Urothelium cell line (cell line): ENCODE results near the gene RASA3.

Experiments used
- DNase-seq: peaks from one replicate; pipeline ENCODE4 v3.0.0; 2011; ENCODE audit warnings: low spot score, mixed read lengths
- FAIRE-seq: peaks from 2 replicates; lab custom pipeline; 2011; peaks lifted over from hg19 to GRCh38; lab: Jason Lieb, UNC

Gene RASA3

DNA sequence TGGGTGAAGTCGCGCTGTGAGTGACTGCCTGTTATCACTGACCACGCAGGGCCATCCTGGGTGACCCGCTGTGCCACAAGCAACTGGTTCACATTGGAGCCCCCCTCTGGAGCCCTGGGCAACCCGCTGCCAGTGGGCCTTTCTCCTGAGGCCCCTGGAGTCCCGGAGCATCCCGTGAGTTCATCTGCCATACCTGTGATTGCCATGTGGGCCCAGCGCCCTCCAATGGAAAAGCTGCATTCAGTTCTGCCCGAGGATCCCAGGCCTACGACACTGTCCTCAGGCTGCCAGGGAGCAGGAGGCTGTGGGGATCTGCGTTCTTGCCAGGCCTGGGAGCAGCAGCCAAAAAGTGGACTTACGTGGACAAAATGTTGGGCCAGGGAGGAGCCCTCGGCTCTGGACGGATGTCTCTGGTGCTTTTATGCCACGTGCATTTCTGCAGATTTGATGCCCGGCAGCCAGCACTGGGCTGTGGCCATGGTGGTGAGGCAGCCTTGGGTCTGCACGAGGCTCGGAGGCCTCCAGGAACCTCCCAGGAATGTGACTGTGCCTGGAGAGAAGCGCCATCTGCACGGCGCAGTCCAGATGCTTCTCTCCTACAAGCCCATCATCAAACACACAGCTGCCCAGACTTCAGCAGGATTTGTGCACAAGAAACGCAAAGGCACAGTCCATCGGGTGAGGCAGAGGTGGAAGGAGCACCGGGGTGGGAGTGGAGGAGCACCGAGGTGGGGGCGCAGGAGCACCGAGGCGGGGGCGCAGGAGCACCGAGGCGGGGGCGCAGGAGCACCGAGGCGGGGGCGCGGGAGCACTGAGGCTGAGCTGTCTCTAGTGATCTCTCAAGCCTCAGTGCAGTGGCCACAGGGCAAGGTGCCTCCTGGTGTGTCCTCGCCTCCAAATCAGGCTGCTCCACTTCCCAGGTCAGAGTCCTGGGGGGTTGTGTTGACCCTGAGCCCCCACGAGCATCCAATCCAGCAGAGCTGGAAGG, 202.5 kb downstream of the RASA3 start:
- no peak for FAIRE-seq
- DNase-seq: no peak

DNA sequence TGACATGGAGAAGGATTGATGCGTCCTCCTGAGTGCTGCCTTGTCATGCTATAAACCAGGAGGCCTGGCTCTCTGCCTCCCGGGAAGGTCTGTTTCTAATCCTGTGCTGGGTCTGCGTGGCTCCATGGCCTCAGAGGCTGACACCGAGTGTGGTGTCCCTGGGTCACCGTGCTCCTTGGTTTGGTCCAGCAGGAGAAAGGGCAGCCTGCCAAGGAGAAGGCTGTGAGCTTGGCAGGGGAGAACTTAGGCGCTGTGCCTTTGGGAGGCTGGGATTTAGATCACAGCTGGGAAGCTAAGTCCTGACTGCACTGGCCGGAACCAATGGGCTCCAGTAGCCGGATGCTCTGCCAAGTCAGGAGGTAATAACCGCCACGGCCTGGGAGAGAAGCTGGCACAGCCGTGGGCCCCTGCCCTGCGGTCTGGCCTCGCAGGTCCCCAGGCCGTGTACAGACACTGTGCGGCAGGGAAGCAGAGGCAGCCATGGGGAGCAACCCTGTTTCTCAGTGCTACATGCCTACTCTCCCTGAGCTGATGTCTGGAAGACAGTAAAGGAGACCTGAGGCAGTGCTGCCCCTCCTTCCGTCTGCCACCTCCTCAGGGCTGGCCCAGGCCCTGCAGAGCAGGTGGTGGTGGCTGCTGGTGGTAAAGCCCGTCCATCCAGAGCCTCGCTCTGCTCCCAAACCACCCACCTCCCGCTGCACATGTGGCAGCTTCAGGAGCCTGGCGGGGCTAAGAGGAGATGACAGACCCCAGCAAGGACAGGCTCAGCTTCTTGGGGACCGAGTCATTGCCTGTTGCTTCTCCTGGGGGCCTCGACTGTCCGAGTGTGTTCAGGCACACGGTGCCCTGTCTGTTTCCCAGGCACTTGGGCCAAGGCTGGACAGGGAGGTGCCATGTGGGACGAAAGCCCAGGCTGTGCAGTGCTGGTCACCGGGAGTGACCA, 203.5 kb downstream of the RASA3 start:
- peak; percentile 81 for FAIRE-seq

More for the DNA sequence above, 203.5 kb downstream of the RASA3 start:
- no peak for DNase-seq
